MCF 10A (cell line): ENCODE measurements around the gene POLR1C. TPM values are rescaled to one million over a fixed set of nuclear protein-coding genes. Genes with fewer than 3 reads are reported as not detected.

ENCODE experiments used
- BruUV-seq: library from RNA; stranded (reverse); fragments of 400-500 nt; replicated peaks from 2 replicates; lab custom pipeline; 2021; lab: Mats Ljungman, UMichigan
- CTCF ChIA-PET: fragments of 300-600 bp; sonication (Branson Sonifier 250); formaldehyde crosslinking; extraction: SDS; loops from one replicate; lab custom pipeline; 2021; ENCODE audit warnings: antibody characterized with exemption, inconsistent platforms; lab: Yijun Ruan, JAX
- POLR2A ChIA-PET: fragments of 300-600, 350-650 bp; sonication (Branson Sonifier 250); formaldehyde crosslinking; extraction: SDS; loops from one replicate; lab custom pipeline; 2020; ENCODE audit warnings: antibody characterized with exemption, inconsistent platforms; lab: Yijun Ruan, JAX
- DNase-seq: peaks from one replicate; pipeline ENCODE4 v3.0.0-alpha.2; 2018; ENCODE audit not compliant: unreplicated experiment
- H3K27ac Mint-ChIP-seq: one replicate; pipeline ENCODE4 v1.8.0; 2022; ENCODE audit warnings: mild to moderate bottlenecking, low read depth, mixed read lengths; ENCODE audit not compliant: unreplicated experiment
- H3K27me3 Mint-ChIP-seq: one replicate; pipeline ENCODE4 v1.8.0; 2022; ENCODE audit warnings: mixed read lengths; ENCODE audit not compliant: insufficient read depth, unreplicated experiment
- H3K36me3 Mint-ChIP-seq: one replicate; pipeline ENCODE4 v1.8.0; 2022; ENCODE audit warnings: mild to moderate bottlenecking, moderate library complexity, mixed read lengths; ENCODE audit not compliant: insufficient read depth, unreplicated experiment
- H3K4me1 Mint-ChIP-seq: one replicate; pipeline ENCODE4 v1.8.0; 2022; ENCODE audit warnings: mixed read lengths; ENCODE audit not compliant: insufficient read depth, unreplicated experiment
- H3K4me3 Mint-ChIP-seq: one replicate; pipeline ENCODE4 v1.8.0; 2022; ENCODE audit warnings: mild to moderate bottlenecking, moderate library complexity, mixed read lengths; ENCODE audit not compliant: unreplicated experiment
- H3K9me3 Mint-ChIP-seq: one replicate; pipeline ENCODE4 v1.8.0; 2022; ENCODE audit warnings: mixed read lengths; ENCODE audit not compliant: unreplicated experiment
- intact Hi-C: fragments of 100-400 bp; cut with micrococcal nuclease; formaldehyde crosslinking; loops from 2 replicates; pipeline ENCODE4 v1.14.1; 2022
- total RNA-seq: library from RNA; stranded (reverse); gene quantifications from 2 replicates; pipeline ENCODE4 v1.2.3, GENCODE V29; 2022
- TF ChIP-seq, protein P1 (sequence below): fragments of 200-600 bp; IDR thresholded peaks from one replicate; pipeline ENCODE4 v1.8.0; 2022; ENCODE audit warnings: antibody characterized with exemption, mild to moderate bottlenecking; ENCODE audit not compliant: unreplicated experiment

Gene POLR1C
- total RNA-seq, 1 experiment from 2014 or later = 63.6 TPM

DNA sequence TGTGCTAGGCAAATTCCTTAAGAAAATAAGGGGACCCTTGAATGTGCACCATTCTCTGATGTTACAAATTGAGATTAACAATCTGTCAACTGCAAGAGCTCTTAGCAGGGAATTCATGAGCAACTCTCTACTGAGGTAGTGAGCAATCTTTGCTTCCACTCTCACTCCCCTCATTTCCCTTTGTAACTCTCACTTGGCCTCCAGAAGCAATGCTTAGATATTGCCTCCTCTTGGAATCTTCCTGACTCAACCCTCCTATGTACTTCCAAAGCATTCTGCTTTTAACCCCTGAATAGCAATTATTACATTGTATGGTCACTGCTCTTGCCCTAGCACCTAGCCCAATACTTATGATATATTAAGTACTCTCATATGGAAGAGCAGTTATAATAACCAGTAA lies 42.4 kb downstream of the POLR1C start:
- no peaks in the 10 kb centered on the region for H3K9me3 Mint-ChIP-seq
- no peak overlapping the region for H3K4me3 Mint-ChIP-seq
- TF ChIP-seq, protein P1, sequence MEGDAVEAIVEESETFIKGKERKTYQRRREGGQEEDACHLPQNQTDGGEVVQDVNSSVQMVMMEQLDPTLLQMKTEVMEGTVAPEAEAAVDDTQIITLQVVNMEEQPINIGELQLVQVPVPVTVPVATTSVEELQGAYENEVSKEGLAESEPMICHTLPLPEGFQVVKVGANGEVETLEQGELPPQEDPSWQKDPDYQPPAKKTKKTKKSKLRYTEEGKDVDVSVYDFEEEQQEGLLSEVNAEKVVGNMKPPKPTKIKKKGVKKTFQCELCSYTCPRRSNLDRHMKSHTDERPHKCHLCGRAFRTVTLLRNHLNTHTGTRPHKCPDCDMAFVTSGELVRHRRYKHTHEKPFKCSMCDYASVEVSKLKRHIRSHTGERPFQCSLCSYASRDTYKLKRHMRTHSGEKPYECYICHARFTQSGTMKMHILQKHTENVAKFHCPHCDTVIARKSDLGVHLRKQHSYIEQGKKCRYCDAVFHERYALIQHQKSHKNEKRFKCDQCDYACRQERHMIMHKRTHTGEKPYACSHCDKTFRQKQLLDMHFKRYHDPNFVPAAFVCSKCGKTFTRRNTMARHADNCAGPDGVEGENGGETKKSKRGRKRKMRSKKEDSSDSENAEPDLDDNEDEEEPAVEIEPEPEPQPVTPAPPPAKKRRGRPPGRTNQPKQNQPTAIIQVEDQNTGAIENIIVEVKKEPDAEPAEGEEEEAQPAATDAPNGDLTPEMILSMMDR = no peak
- ChIA-PET POLR2A (interaction anchor here (0.9 to 1.4 kb wide), 2 partner anchors 10 to 16 kb away, joined by 3 to 4 read pairs; partner anchors contain the start of genes POLH and XPO5), CTCF (no interaction called here)
- peaks cover 98% of the 10 kb centered on the region for H3K36me3 Mint-ChIP-seq
- no peak overlapping the region for H3K27ac Mint-ChIP-seq
- H3K4me1 Mint-ChIP-seq = no peaks in the 10 kb centered on the region
- no peaks in the 10 kb centered on the region for H3K27me3 Mint-ChIP-seq
- TSS peak; percentile 10 for BruUV-seq
- no peak for DNase-seq
- intact Hi-C loops = no loop called here

DNA sequence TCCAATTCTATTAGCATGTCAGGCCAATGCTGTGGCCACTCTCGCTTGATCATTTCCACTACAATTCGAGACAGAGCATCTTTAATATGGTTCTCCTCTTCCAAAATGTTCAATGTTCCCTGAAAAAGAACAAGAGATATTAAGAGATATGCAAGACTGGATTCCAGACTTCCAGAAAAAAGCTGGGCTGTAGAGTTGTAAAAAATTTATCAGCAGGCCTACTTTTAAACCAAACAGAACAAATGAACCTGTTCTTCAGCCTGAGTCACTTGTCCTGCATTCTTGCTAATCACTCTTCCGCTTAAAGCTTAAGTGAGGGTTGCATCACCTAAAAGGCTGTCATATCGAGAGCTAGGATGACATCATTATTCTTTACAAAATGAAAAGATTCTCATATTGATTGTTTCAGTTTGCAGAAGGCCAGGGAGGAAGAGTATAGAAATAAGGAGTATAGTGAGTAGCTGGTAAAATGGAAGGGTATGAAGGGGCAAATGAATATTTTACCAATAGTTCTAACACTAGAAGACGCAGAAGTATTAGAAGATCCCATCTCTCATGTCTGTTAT lies 54.1 kb downstream of the POLR1C start:
- Mint-ChIP-seq H3K9me3 (no peaks in the 10 kb centered on the region), H3K36me3 (peaks cover 71% of the 10 kb centered on the region), H3K4me3 (no peak overlapping the region), H3K4me1 (peaks cover 10% of the 10 kb centered on the region), H3K27me3 (no peaks in the 10 kb centered on the region), H3K27ac (peak overlapping the region; percentile 74)
- ChIA-PET POLR2A (interaction anchor here (0.7 to 1.3 kb wide), 5 partner anchors 53 to 1679 kb away, joined by 3 to 5 read pairs (median 4); partner anchors contain the start of genes CUL9 and GTPBP2), CTCF (interaction anchor here (0.5 to 0.7 kb wide), 5 partner anchors 83 to 851 kb away, joined by 3 to 5 read pairs (median 3); no protein-coding TSS in a partner anchor)
- TF ChIP-seq, protein P1 = no peak
- DNase-seq = peak; percentile 49
- BruUV-seq = no TSS peak
- intact Hi-C loops = no loop called here

Other genes starting within 250 kb of the POLR1C start
- not detected in 2 replicates for gene SLC22A7, start 218.8 kb upstream of the POLR1C start, total RNA-seq
- not detected in 2 replicates for gene CRIP3, start 208.3 kb upstream of the POLR1C start, total RNA-seq
- gene ZNF318, start 147.4 kb upstream of the POLR1C start, total RNA-seq = 11.3 and 12.9 TPM in 2 replicates
- gene ABCC10, start 89.5 kb upstream of the POLR1C start, total RNA-seq = 25.6 and 25.9 TPM in 2 replicates
- 13.6 and 30.2 TPM in 2 replicates for gene DLK2, start 61.5 kb upstream of the POLR1C start, total RNA-seq
- gene TJAP1, start 39.5 kb upstream of the POLR1C start, total RNA-seq = 70.9 and 78.9 TPM in 2 replicates
- 0.37 and 1.2 TPM in 2 replicates for gene LRRC73, start 6.7 kb upstream of the POLR1C start, total RNA-seq
- gene YIPF3, start 163 bp upstream of the POLR1C start, total RNA-seq = 65.1 and 72.9 TPM in 2 replicates
- 92.0 and 98.6 TPM in 2 replicates for gene XPO5, start 58.9 kb downstream of the POLR1C start, total RNA-seq
- gene POLH, start 59.1 kb downstream of the POLR1C start, total RNA-seq = 34.5 and 36.7 TPM in 2 replicates
- 277 and 311 TPM in 2 replicates for gene GTPBP2, start 112.2 kb downstream of the POLR1C start, total RNA-seq
- gene MAD2L1BP, start 118.8 kb downstream of the POLR1C start, total RNA-seq = 21.2 and 21.6 TPM in 2 replicates
- gene RSPH9, start 127.9 kb downstream of the POLR1C start, total RNA-seq = not detected in 2 replicates
- 69.1 and 79.5 TPM in 2 replicates for gene MRPS18A, start 170.7 kb downstream of the POLR1C start, total RNA-seq